WTC11 (cell line): ENCODE data around the gene PHF11. TPM values are rescaled to one million over a fixed set of nuclear protein-coding genes. Genes with fewer than 3 reads are reported as not detected.

Source experiments
- ATAC-seq: fragments of 200-7000 bp; cut with Tn5 transposase; 2 replicates; pipeline ENCODE4 v1.10.0; 2021; ENCODE audit warnings: mild to moderate bottlenecking, moderate library complexity
- CTCF ChIA-PET: fragments of 300-600 bp; sonication (Branson Sonifier 250); formaldehyde crosslinking; loops from one replicate; lab custom pipeline; 2021; ENCODE audit warnings: antibody characterized with exemption; lab: Charles Lee
- POLR2A ChIA-PET: fragments of 350-600 bp; sonication (Branson Sonifier 250); formaldehyde crosslinking; loops from one replicate; lab custom pipeline; 2021; ENCODE audit warnings: antibody characterized with exemption; lab: Charles Lee
- DNase-seq: peaks from one replicate; pipeline ENCODE4 v3.0.0; 2021; ENCODE audit warnings: low spot score
- H3K27ac Mint-ChIP-seq: 2 replicates; pipeline ENCODE4 v1.8.0; 2021; ENCODE audit warnings: mixed read lengths
- H3K27me3 Mint-ChIP-seq: 2 replicates; pipeline ENCODE4 v1.8.0; 2021; ENCODE audit warnings: low read depth, mild to moderate bottlenecking, moderate library complexity, mixed read lengths
- H3K36me3 Mint-ChIP-seq: 2 replicates; pipeline ENCODE4 v1.8.0; 2021; ENCODE audit warnings: mixed read lengths
- H3K4me1 Mint-ChIP-seq: 2 replicates; pipeline ENCODE4 v1.8.0; 2022; ENCODE audit warnings: mixed read lengths
- H3K4me3 Mint-ChIP-seq: 2 replicates; pipeline ENCODE4 v1.8.0; 2021; ENCODE audit warnings: mild to moderate bottlenecking, moderate library complexity, mixed read lengths
- H3K9me3 Mint-ChIP-seq: 2 replicates; pipeline ENCODE4 v1.8.0; 2021; ENCODE audit warnings: mixed read lengths
- ARID4B ChIP-seq: sonication (generic); formaldehyde crosslinking; IDR thresholded peaks from 2 replicates; pipeline ENCODE4 v1.8.0; 2023; ENCODE audit warnings: missing genetic modification reagents, mild to moderate bottlenecking, borderline replicate concordance
- ATF1 ChIP-seq: sonication (generic); formaldehyde crosslinking; IDR thresholded peaks from 2 replicates; pipeline ENCODE4 v1.8.1; 2023; ENCODE audit warnings: mild to moderate bottlenecking, moderate library complexity, missing genetic modification reagents
- CREB1 ChIP-seq: sonication (generic); formaldehyde crosslinking; IDR thresholded peaks from 2 replicates; pipeline ENCODE4 v1.8.0; 2023; ENCODE audit warnings: mild to moderate bottlenecking, missing genetic modification reagents
- ELF4 ChIP-seq: sonication (generic); formaldehyde crosslinking; IDR thresholded peaks from 2 replicates; pipeline ENCODE4 v1.8.1; 2022; ENCODE audit warnings: low read depth, mild to moderate bottlenecking, moderate library complexity, missing genetic modification reagents
- KAT7 ChIP-seq: sonication (generic); formaldehyde crosslinking; IDR thresholded peaks from 2 replicates; pipeline ENCODE4 v1.8.1; 2023; ENCODE audit warnings: missing genetic modification reagents, mild to moderate bottlenecking, borderline replicate concordance
- NFE2L1 ChIP-seq: sonication (generic); formaldehyde crosslinking; IDR thresholded peaks from 2 replicates; pipeline ENCODE4 v1.8.1; 2023; ENCODE audit warnings: missing genetic modification reagents
- NR1H2 ChIP-seq: sonication (generic); formaldehyde crosslinking; IDR thresholded peaks from 2 replicates; pipeline ENCODE4 v1.9.0; 2021; ENCODE audit warnings: mild to moderate bottlenecking, moderate library complexity, missing genetic modification reagents
- OVOL2 ChIP-seq: fragments of 250-450 bp; sonication (Bioruptor Pico); IDR thresholded peaks from 2 replicates; pipeline ENCODE4 v1.9.0; 2021; ENCODE audit warnings: mild to moderate bottlenecking, borderline replicate concordance
- PRRX2 ChIP-seq: fragments of 250-450 bp; sonication (Bioruptor Pico); IDR thresholded peaks from 2 replicates; pipeline ENCODE4 v1.8.0; 2021; ENCODE audit warnings: mild to moderate bottlenecking
- SP1 ChIP-seq: sonication (generic); formaldehyde crosslinking; conservative IDR thresholded peaks from 2 replicates; pipeline ENCODE4 v1.8.1; 2022; ENCODE audit warnings: missing genetic modification reagents
- TEAD4 ChIP-seq: sonication (generic); formaldehyde crosslinking; IDR thresholded peaks from 2 replicates; pipeline ENCODE4 v1.8.0; 2022; ENCODE audit warnings: mild to moderate bottlenecking, missing genetic modification reagents
- USF1 ChIP-seq: sonication (generic); formaldehyde crosslinking; IDR thresholded peaks from 2 replicates; pipeline ENCODE4 v1.8.0; 2022; ENCODE audit warnings: mild to moderate bottlenecking, missing genetic modification reagents
- ZBTB43 ChIP-seq: sonication (generic); formaldehyde crosslinking; IDR thresholded peaks from 2 replicates; pipeline ENCODE4 v1.8.1; 2023; ENCODE audit warnings: mild to moderate bottlenecking, missing genetic modification reagents
- ZNF138 ChIP-seq: sonication (generic); formaldehyde crosslinking; conservative IDR thresholded peaks from 2 replicates; pipeline ENCODE4 v1.8.1; 2022; ENCODE audit warnings: mild to moderate bottlenecking, moderate library complexity, missing genetic modification reagents
- ZNF512 ChIP-seq: sonication (generic); formaldehyde crosslinking; IDR thresholded peaks from 2 replicates; pipeline ENCODE4 v1.8.1; 2022; ENCODE audit warnings: missing genetic modification reagents, borderline replicate concordance
- total RNA-seq: library from RNA; stranded (reverse); gene quantifications from 3 replicates; pipeline ENCODE4 v1.2.3, GENCODE V29; 2021
- TF ChIP-seq, protein P1 (sequence below): sonication (generic); formaldehyde crosslinking; IDR thresholded peaks from 2 replicates; pipeline ENCODE4 v1.8.1; 2022; ENCODE audit warnings: mild to moderate bottlenecking, missing genetic modification reagents, moderate library complexity, borderline replicate concordance
- TF ChIP-seq, protein P2 (sequence below): sonication (generic); formaldehyde crosslinking; IDR thresholded peaks from 2 replicates; pipeline ENCODE4 v1.8.1; 2023; ENCODE audit warnings: mild to moderate bottlenecking, missing genetic modification reagents, moderate library complexity
- TF ChIP-seq, protein P3 (sequence below): fragments of 250-450 bp; sonication (Bioruptor Pico); conservative IDR thresholded peaks from 2 replicates; pipeline ENCODE4 v1.9.0; 2021; ENCODE audit warnings: mild to moderate bottlenecking
- TF ChIP-seq, protein P4 (sequence below): fragments of 250-450 bp; sonication (Bioruptor Pico); IDR thresholded peaks from 2 replicates; pipeline ENCODE4 v2.1.2; 2022; ENCODE audit warnings: mild to moderate bottlenecking, moderate library complexity

The PHF11 gene
- total RNA-seq, 1 experiment from 2014 or later, result 9.3 TPM

DNA sequence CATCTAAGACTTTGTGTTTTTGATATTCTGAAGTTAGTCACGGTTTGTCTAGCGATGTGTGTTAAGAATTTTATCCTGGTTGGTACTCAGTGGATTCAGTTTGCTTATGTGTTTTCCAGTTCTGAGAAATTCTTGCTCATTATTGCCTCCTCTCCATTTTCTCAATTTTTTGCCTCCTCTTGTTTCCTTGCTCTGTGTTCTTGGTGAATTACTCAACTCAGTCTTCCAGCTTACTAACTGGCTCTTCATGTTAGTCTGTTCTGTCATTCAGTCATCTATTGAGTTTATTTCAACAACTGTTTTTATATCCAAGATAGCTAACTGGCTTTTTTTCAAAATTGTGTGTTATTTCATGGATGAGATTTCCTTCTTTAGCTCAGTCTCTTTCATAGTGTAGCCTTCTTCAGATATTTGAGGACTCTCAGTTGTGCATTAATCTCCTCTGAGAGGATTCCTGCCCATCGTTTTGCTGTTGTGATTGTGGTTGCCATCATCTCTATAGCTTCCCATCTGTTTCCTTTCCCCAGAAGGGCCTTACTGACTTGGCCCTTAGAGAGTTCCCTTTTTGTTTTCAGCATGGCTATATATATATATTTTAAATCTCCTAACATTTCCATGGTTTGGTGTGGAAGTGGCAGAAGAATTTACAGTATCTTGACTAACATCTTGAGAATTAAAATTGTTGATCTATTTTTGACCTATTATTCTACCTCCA lies 45.5 kb upstream of the PHF11 start (continued):
- TF ChIP-seq ARID4B (CRISPR knock-in tag) (no peak), ZNF138 (CRISPR knock-in tag) (no peak)

- ATAC-seq, result no peak
- TF ChIP-seq CREB1 (CRISPR knock-in tag), result no peak
- TF ChIP-seq ZNF512 (CRISPR knock-in tag), result no peak
- no peak for TF ChIP-seq ATF1 (CRISPR knock-in tag)
- no peak for TF ChIP-seq SP1 (CRISPR knock-in tag)
- TF ChIP-seq, protein P1, sequence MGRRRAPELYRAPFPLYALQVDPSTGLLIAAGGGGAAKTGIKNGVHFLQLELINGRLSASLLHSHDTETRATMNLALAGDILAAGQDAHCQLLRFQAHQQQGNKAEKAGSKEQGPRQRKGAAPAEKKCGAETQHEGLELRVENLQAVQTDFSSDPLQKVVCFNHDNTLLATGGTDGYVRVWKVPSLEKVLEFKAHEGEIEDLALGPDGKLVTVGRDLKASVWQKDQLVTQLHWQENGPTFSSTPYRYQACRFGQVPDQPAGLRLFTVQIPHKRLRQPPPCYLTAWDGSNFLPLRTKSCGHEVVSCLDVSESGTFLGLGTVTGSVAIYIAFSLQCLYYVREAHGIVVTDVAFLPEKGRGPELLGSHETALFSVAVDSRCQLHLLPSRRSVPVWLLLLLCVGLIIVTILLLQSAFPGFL (CRISPR knock-in tag), result no peak
- no peak for TF ChIP-seq KAT7
- no peak for TF ChIP-seq USF1
- no peak for TF ChIP-seq NFE2L1 (CRISPR knock-in tag)
- no peak for TF ChIP-seq ELF4 (CRISPR knock-in tag)
- TF ChIP-seq TEAD4 (CRISPR knock-in tag), result no peak
- TF ChIP-seq PRRX2 (CRISPR knock-in tag), result no peak
- TF ChIP-seq, protein P2, sequence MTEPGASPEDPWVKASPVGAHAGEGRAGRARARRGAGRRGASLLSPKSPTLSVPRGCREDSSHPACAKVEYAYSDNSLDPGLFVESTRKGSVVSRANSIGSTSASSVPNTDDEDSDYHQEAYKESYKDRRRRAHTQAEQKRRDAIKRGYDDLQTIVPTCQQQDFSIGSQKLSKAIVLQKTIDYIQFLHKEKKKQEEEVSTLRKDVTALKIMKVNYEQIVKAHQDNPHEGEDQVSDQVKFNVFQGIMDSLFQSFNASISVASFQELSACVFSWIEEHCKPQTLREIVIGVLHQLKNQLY (CRISPR knock-in tag), result no peak
- no peak for TF ChIP-seq ZBTB43 (CRISPR knock-in tag)
- no peak for TF ChIP-seq NR1H2 (CRISPR knock-in tag)
- no peak for TF ChIP-seq OVOL2 (CRISPR knock-in tag)
- TF ChIP-seq, protein P3, sequence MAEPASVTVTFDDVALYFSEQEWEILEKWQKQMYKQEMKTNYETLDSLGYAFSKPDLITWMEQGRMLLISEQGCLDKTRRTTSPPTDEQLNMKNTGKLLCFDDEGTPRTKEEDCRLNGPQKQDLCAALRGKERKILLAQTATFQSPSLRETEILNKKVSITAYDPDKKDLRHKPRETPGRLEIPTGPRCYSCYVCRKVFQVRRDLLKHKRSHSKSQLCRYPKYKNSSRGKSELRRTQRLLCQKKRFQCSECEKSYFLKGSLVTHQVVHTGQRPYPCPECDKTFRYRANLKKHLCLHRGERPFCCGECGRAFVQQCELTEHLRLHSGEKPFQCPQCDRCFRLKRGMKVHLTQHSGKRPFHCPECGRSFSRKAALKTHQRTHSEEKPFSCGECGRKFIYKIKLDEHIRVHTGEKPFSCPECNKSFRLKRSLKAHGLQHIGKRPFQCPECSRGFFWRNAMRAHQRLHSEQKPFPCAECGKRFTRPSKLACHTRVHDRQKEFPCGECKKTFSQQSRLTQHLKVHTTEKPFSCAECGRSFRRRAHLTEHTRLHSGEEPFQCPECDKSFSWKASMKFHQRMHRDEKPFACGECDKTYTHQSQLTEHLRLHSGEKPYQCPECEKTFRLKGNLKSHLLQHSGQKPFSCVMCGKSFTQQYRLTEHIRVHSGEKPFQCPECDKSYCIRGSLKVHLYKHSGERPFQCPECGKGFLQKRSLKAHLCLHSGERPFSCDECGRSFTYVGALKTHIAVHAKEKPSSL (CRISPR knock-in tag), result no peak
- TF ChIP-seq, protein P4, sequence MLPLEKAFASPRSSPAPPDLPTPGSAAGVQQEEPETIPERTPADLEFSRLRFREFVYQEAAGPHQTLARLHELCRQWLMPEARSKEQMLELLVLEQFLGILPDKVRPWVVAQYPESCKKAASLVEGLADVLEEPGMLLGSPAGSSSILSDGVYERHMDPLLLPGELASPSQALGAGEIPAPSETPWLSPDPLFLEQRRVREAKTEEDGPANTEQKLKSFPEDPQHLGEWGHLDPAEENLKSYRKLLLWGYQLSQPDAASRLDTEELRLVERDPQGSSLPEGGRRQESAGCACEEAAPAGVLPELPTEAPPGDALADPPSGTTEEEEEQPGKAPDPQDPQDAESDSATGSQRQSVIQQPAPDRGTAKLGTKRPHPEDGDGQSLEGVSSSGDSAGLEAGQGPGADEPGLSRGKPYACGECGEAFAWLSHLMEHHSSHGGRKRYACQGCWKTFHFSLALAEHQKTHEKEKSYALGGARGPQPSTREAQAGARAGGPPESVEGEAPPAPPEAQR, result no peak
- Mint-ChIP-seq H3K27me3 (no peaks in the 10 kb centered on the region), H3K4me1 (no peaks in the 10 kb centered on the region), H3K4me3 (no peak overlapping the region), H3K9me3 (no peaks in the 10 kb centered on the region), H3K27ac (no peak overlapping the region), H3K36me3 (no peaks in the 10 kb centered on the region)
- DNase-seq, result no peak
- CTCF ChIA-PET, result no interaction called here
- POLR2A ChIA-PET, result no interaction called here
Measured at GRCh38 chr13:49452725-49453457, 42.9 kb upstream of the PHF11 start.
